Measurements from ENCODE around the gene VEZT.
"Not testable (repeated sequence)": the region's sequence is repeated elsewhere in the genome, so short reads cannot be mapped to it uniquely, and the experiment has no call there.

Gene VEZT

GRCh38 chr12:95321516-95322246 lies 104.1 kb downstream of the VEZT start:
- DNase-seq = no peak

- DNase-seq = no peak
These were observed 104.7 kb downstream of the VEZT start for GRCh38 chr12:95322326-95322725.

GRCh38 chr12:95323212-95323611 lies 105.6 kb downstream of the VEZT start:
- no peak for DNase-seq

DNA sequence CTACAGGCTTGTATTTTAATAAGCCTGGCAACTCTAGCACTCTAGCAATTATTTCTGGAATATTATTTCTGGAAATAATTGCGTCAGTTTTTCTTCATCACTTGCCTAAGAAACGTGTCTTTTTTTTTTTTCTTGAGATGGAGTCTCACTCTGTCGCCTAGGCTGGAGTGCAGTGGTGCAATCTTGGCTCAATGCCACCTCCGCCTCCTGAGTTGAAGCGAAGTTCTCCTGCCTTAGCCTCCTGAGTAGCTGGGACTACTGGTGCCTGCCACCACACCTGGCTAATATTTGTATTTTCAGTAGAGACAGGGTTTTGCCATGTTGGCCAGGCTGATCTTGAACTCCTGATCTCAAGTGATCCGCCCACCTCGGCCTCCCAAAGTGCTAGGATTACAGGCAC lies 106.6 kb downstream of the VEZT start:
- DNase-seq = not testable (repeated sequence)

DNA sequence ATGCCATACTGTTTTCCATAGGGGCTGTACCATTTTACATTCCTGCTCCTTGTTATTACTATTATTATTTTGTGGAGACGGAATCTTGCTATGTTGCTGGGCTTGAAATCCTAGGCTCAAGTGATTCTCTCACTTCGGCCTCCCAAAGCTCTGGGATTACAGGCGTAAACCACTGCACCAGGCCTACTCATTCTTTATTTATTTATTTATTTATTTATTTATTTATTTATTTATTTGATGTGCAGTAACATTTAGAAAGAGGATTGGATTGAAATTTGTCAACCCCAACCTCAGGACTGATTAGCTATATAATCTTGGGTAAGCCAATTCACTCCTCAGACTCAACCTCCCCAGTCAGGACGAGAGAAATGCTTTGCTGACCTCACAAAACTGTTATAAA lies 107.9 kb downstream of the VEZT start:
- no peak for DNase-seq

DNA sequence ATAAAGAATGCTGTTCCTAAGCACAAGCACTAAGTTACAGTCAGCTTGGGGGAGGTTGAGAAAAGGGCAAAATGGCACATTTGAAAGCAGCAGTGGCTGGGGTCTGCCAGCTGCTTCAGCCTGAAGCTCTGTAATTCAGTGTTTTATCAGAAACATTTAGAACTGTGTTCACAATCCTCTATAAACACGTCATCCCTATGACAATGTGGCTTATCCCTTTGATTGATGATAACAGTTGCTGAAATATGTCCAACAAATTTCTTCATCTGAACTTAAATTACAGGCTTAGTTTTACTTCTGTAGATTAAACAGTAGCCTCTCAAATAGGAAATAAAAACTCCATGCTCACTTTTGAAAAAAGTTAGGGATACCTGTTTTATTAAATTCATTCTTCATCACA lies 108.8 kb downstream of the VEZT start:
- no peak for DNase-seq

- no peak for DNase-seq
These were observed 109.2 kb downstream of the VEZT start for GRCh38 chr12:95326855-95327254.

DNA sequence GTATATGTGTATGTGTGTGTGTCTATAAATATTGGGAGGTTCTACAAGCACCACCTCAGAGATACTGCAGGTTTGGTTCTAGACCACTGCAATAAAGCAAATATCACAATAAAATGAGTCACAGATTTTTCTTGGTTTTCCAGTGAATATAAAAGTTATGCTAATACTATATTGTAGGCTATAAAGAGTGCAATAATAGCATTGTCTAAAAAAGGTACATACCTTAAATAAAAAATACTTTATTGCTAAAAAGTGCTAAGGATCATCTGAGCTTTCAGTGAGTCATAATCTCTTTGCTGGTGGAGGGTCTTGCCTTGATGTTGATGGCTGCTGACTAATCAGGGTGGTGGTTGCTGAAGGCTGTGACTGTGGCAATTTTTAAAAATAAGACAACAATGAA lies 111.1 kb downstream of the VEZT start:
- no peak for DNase-seq

GRCh38 chr12:95335948-95336347 lies 118.3 kb downstream of the VEZT start:
- no peak for DNase-seq

DNA sequence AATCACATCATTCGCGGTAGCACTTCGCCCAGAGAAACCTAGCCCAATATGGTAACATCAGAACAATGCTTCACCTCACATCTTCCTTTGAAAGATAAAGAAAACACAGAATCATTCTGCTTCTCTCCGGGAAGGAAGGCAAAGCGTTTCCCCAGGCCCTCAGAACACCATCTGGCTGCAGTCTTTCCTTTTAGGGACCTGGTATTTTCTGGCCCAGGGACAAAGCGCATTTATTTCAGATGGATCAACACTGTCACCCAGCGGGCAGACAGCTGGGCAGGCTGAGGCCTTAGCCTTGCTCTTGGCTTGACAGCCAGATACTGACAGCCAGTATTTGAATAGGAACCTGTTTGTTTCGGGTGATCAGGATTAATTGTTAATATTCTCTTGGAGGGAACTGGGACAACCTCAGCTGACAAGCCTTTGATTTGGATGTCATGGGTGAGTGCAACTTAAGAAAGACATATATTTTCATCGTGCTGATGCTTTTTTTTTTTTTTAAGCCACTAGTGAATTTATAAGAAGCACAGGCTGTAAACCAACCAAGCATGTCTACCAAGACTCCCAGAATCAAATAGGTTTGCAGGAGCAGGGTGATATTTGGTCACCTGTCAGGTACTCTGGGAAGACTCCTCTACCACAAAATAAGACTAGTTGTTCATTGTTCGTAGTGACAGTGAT lies 118.9 kb downstream of the VEZT start:
- DNase-seq = peak; percentile 55 to 93

DNA sequence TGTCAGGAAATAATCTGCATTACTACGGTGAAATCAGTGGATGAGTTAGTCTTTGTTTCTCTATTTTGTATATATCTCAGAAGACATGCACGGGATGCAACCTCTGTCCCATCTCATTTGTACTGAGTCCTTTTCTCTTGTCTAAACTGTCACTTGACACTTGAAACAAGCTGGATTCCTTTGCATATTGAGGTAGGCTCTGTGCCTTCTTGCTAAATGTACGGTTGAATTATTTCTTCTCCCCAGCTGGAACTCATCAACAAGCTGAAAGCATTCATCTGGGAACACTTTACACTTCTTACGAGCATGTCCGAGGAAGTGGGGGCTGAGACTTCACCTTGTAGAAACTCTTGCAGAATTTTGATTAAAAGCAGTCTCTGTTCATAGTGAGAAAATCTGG lies 119.5 kb downstream of the VEZT start:
- no peak for DNase-seq

- DNase-seq = no peak
These were observed 121.6 kb downstream of the VEZT start for GRCh38 chr12:95339086-95339788.

- DNase-seq = no peak
These were observed 124.4 kb downstream of the VEZT start for GRCh38 chr12:95342008-95342407.

- no peak for DNase-seq
These were observed 126.0 kb downstream of the VEZT start for GRCh38 chr12:95343461-95344230.

GRCh38 chr12:95349291-95349690 lies 131.7 kb downstream of the VEZT start:
- DNase-seq = no peak

DNA sequence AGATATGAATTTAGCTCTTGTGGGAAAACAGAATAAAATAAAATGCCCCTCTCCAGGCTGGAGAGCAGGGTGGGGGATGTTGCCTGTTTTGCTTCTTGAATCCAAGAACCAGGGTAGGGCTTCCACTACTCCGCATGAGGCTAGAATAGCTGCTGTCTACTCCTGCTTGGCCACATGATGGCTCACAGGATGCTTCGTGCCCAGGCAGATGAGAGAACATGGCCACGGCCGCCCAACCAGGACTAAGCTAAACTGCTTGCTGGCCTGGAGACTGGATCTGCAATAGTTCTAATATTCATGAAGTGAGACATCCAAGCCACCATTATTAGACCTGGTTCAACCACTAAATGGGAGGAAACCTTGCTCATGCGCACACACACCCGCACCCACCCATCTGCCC lies 134.1 kb downstream of the VEZT start:
- no peak for DNase-seq

All from cerebellar nuclear complex (tissue), 1 donor.